DND-41 (cell line): Measurements from ENCODE around the gene CDKN2B.

ENCODE experiments used
- CTCF ChIP-seq: IDR thresholded peaks from 2 replicates; pipeline ENCODE4 v1.5.1; 2012; ENCODE audit warnings: borderline replicate concordance, low read length, moderate library complexity, mild to moderate bottlenecking; ENCODE audit not compliant: poor library complexity, severe bottlenecking; ENCODE audit errors: extremely low read depth
- EZH2 ChIP-seq: IDR thresholded peaks from 3 replicates; pipeline ENCODE4 v1.6.1; 2012; ENCODE audit warnings: borderline replicate concordance, low read depth, mild to moderate bottlenecking, moderate library complexity, low read length, inconsistent platforms; ENCODE audit not compliant: severe bottlenecking

GRCh38 chr9:21967169-21967568, 41.9 kb downstream of the CDKN2B start:
- TF ChIP-seq CTCF (no peak), EZH2 (no peak)
